Adrenal gland (tissue), 12 donors: Measurements from ENCODE around the gene SH3BGRL2. TPM values are rescaled to one million over a fixed set of nuclear protein-coding genes. Genes with fewer than 3 reads are reported as not detected.
"Not testable (repeated sequence)": the region's sequence is repeated elsewhere in the genome, so short reads cannot be mapped to it uniquely, and the experiment has no call there.

Experiments used
- DNase-seq, 7 donors: peaks; one replicate each; pipeline ENCODE4 v3.0.0-alpha.2; 2019 to 2020
- H3K27ac ChIP-seq, 5 donors: fragments of 200-600 bp; sonication (generic) in 4 of 5; 1 replicate in 3 of 5; 2 replicates in 2 of 5; pipeline versions ENCODE4 v1.5.1 to v1.8.0; 2016 to 2020; ENCODE audit warnings: mild to moderate bottlenecking in 1 of 5
- H3K27me3 ChIP-seq: fragments of 200-600 bp; 2 replicates; pipeline ENCODE4 v1.8.0; 2021
- H3K36me3 ChIP-seq, 2 donors: fragments of 200-600 bp; replicated peaks in 1 of 2; 1 replicate in 1 of 2; 2 replicates in 1 of 2; pipeline versions ENCODE4 v1.5.1 to v1.8.0; 2018 to 2022
- H3K4me1 ChIP-seq, 2 donors: fragments of 200-600 bp; replicated peaks in 1 of 2; 1 replicate in 1 of 2; 2 replicates in 1 of 2; pipeline versions ENCODE4 v1.5.1 to v1.8.0; 2018 to 2021
- H3K4me3 ChIP-seq, 4 donors: fragments of 200-600 bp; sonication (generic) in 3 of 4; one replicate each; pipeline ENCODE4 v1.5.1; 2016 to 2018
- H3K9me3 ChIP-seq, 3 donors: fragments of 200-600 bp; sonication (generic) in 1 of 3; replicated peaks in 1 of 3; 1 replicate in 2 of 3; 2 replicates in 1 of 3; pipeline versions ENCODE4 v1.5.1 to v1.8.0; 2016 to 2021
- POLR2A ChIP-seq, 2 donors: fragments of 450-650 bp; IDR thresholded peaks; one replicate each; pipeline ENCODE4 v1.6.1; 2017; ENCODE audit warnings: antibody characterized with exemption in 2 of 2, mild to moderate bottlenecking in 2 of 2, moderate library complexity in 1 of 2
- WGBS, 4 donors: extraction: QIAGEN DNeasy Blood & Tissue Kit in 2 of 4; methylation state at CpG; one replicate each; pipeline versions ENCODE4 v1.1.5 to v1.1.7; 2013 to 2017; 5-methylcytosine and 5-hydroxymethylcytosine counted together
- intact Hi-C, 2 donors: fragments of 100-400 bp; cut with DNase I; formaldehyde crosslinking; loops; one replicate each; pipeline versions ENCODE4 v1.14.1 to v1.15.0; 2022 to 2023
- polyA plus RNA-seq, 3 donors: library from polyadenylated mRNA; stranded (reverse); fragments of 200-250 nt in 2 of 3; fragments of 350-450 nt in 1 of 3; fragmentation: Illumina TruSeq in 1 of 3; extraction: RNeasy Lipid Tissue Mini Kit (QIAGEN cat#74804) in 1 of 3; gene quantifications; one replicate each; pipeline ENCODE4 v1.2.3, GENCODE V29; 2013 to 2014
- total RNA-seq, 9 donors: library from RNA; depleted of rRNA in 4 of 9; stranded (reverse); fragments of >200 nt in 4 of 9; fragments of 120-200 nt in 1 of 9; fragmentation: NEBNext Ultra II Directional in 1 of 9; extraction: Animal tissue kit (Norgen Biotek cat#: 25700) in 1 of 9; gene quantifications; one replicate each; pipeline versions ENCODE4 v1.1.0 to v1.2.4, GENCODE V29; 2013 to 2023
- TF ChIP-seq, protein P1 (sequence below), 6 experiments: fragments of 450-650 bp in 4 of 6; fragments of 200-600 bp in 2 of 6; sonication (generic) in 1 of 6; IDR thresholded peaks; 1 replicate in 5 of 6; 2 replicates in 1 of 6; pipeline versions ENCODE4 v1.5.1 to v1.8.0; 2016 to 2021; ENCODE audit warnings: antibody characterized with exemption in 6 of 6, mild to moderate bottlenecking in 2 of 6, moderate library complexity in 1 of 6
- donor health status: healthy with polysubstance abuse.
- donor health status: Bipolar disorder and iron deficiency.
- donor health status: DM: yes; HTN: yes; CAD: no.
- donor health status: DM: no; HTN: no; CAD: no.
- donor health status: DM: no; HTN: no; CAD: no.
- donor health status: DM: yes; HTN: yes; CAD: no.

SH3BGRL2 gene
- total and polyA plus RNA-seq, 12 donors, result 3.8 to 13.3 (median 9.0) TPM

- intact Hi-C loops, result no loop called here
- Histone ChIP-seq H3K4me1 (no peaks in the 10 kb centered on the region), H3K4me3 (no peak overlapping the region), H3K27ac (no peak overlapping the region), H3K27me3 (no peaks in the 10 kb centered on the region), H3K36me3 (no peaks in the 10 kb centered on the region), H3K9me3 (no peaks in the 10 kb centered on the region)
- TF ChIP-seq POLR2A (IDR thresholded peaks at IDR 0.05), result no peak
- TF ChIP-seq, protein P1, sequence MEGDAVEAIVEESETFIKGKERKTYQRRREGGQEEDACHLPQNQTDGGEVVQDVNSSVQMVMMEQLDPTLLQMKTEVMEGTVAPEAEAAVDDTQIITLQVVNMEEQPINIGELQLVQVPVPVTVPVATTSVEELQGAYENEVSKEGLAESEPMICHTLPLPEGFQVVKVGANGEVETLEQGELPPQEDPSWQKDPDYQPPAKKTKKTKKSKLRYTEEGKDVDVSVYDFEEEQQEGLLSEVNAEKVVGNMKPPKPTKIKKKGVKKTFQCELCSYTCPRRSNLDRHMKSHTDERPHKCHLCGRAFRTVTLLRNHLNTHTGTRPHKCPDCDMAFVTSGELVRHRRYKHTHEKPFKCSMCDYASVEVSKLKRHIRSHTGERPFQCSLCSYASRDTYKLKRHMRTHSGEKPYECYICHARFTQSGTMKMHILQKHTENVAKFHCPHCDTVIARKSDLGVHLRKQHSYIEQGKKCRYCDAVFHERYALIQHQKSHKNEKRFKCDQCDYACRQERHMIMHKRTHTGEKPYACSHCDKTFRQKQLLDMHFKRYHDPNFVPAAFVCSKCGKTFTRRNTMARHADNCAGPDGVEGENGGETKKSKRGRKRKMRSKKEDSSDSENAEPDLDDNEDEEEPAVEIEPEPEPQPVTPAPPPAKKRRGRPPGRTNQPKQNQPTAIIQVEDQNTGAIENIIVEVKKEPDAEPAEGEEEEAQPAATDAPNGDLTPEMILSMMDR (IDR thresholded peaks at IDR 0.05), result no peak
- no peak for DNase-seq
- WGBS, 4 donors, result 88 to 96% (median 90%) methylated on average over 5 to 7 of the region's 7 CpGs
These were observed 16.5 kb upstream of the SH3BGRL2 start for GRCh38 chr6:79614326-79615305.

GRCh38 chr6:79617518-79617941 is 13.6 kb upstream of the SH3BGRL2 start:
- Histone ChIP-seq H3K4me1 (no peaks in the 10 kb centered on the region), H3K27ac (no peak overlapping the region), H3K27me3 (no peaks in the 10 kb centered on the region), H3K9me3 (no peaks in the 10 kb centered on the region), H3K36me3 (no peaks in the 10 kb centered on the region), H3K4me3 (no peak overlapping the region)
- DNase-seq, result no peak
- intact Hi-C loops, result no loop called here
- WGBS, 4 donors, result 91 to 96% (median 93%) methylated on average over 1 of the region's 1 CpG
- TF ChIP-seq, protein P1 (IDR thresholded peaks at IDR 0.05), result no peak
- TF ChIP-seq POLR2A (IDR thresholded peaks at IDR 0.05), result no peak

DNA sequence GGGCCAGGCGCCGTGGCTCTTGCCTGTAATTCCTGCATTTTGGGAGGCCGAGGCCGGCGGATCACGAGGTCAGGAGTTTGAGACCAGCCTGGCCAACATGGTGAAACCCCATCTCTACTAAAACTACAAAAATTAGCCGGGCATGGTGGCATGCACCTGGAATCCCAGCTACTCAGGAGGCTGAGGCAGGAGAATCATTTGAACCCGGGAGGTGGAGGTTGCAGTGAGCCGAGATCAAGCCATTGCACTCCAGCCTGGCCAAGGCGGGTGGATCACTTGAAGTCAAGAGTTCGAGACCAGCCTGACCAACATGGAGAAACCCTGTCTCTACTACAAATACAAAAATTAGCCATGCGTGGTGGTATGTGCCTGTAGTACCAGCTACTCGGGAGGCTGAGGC is 12.7 kb upstream of the SH3BGRL2 start:
- H3K4me1 ChIP-seq, intact Hi-C loops, H3K36me3 ChIP-seq, H3K27ac ChIP-seq, H3K4me3 ChIP-seq, H3K27me3 ChIP-seq, H3K9me3 ChIP-seq, DNase-seq: not testable (repeated sequence)
- whole genome bisulfite sequencing, 4 donors, result 83 to 95% (median 87%) methylated on average over 11 to 13 of the region's 13 CpGs

- Histone ChIP-seq H3K9me3 (no peaks in the 10 kb centered on the region), H3K27me3 (no peaks in the 10 kb centered on the region), H3K4me3 (no peak overlapping the region), H3K27ac (no peak overlapping the region), H3K4me1 (no peaks in the 10 kb centered on the region), H3K36me3 (no peaks in the 10 kb centered on the region)
- no peak for DNase-seq
- TF ChIP-seq, protein P1 (IDR thresholded peaks at IDR 0.05), result no peak
- TF ChIP-seq POLR2A (IDR thresholded peaks at IDR 0.05), result no peak
- WGBS, 4 donors, result 83 to 93% (median 88%) methylated on average over 2 of the region's 2 CpGs
- intact Hi-C loops, result no loop called here
These were observed 9.6 kb upstream of the SH3BGRL2 start for GRCh38 chr6:79621579-79621978.
